Liver (tissue), 9 donors: ENCODE measurements around the gene FES. TPM values are rescaled to one million over a fixed set of nuclear protein-coding genes. Genes with fewer than 3 reads are reported as not detected.
A peak's percentile ranks its signal among the peaks of the same experiment; 100 is the strongest.

Experiments used
- DNase-seq: peaks from one replicate; pipeline ENCODE4 v3.0.0-alpha.2; 2017; ENCODE audit warnings: low spot score
- H3K27ac ChIP-seq, 2 donors: one replicate each; pipeline ENCODE4 v1.7.0; 2013; ENCODE audit warnings: inconsistent platforms in 2 of 2, low read length in 2 of 2, control low read depth in 1 of 2, low read depth in 1 of 2, mild to moderate bottlenecking in 1 of 2
- H3K27me3 ChIP-seq, 4 donors: one replicate each; pipeline versions ENCODE4 v1.6.1 to v1.7.0; 2013; ENCODE audit warnings: low read length in 3 of 4, inconsistent platforms in 1 of 4, mild to moderate bottlenecking in 1 of 4, moderate library complexity in 1 of 4; ENCODE audit not compliant: control insufficient read depth in 4 of 4, insufficient read depth in 4 of 4
- H3K36me3 ChIP-seq, 4 donors: one replicate each; pipeline versions ENCODE4 v1.6.1 to v1.7.0; 2013; ENCODE audit warnings: low read length in 3 of 4, mild to moderate bottlenecking in 3 of 4, low read depth in 1 of 4, moderate library complexity in 1 of 4; ENCODE audit not compliant: control insufficient read depth in 4 of 4, insufficient read depth in 3 of 4
- H3K4me1 ChIP-seq, 4 donors: one replicate each; pipeline versions ENCODE4 v1.6.1 to v1.7.0; 2013; ENCODE audit warnings: low read length in 3 of 4, mild to moderate bottlenecking in 3 of 4, moderate library complexity in 1 of 4; ENCODE audit not compliant: control insufficient read depth in 4 of 4, insufficient read depth in 4 of 4
- H3K4me3 ChIP-seq, 3 donors: one replicate each; pipeline versions ENCODE4 v1.6.1 to v1.7.0; 2013; ENCODE audit warnings: low read length in 3 of 3, control low read depth in 1 of 3, low read depth in 1 of 3, mild to moderate bottlenecking in 1 of 3
- H3K9ac ChIP-seq, 2 donors: one replicate each; pipeline ENCODE4 v1.7.0; 2013; ENCODE audit warnings: low read length in 2 of 2, mild to moderate bottlenecking in 2 of 2, moderate library complexity in 2 of 2, control low read depth in 1 of 2, low read depth in 1 of 2
- H3K9me3 ChIP-seq, 4 donors: one replicate each; pipeline versions ENCODE4 v1.6.1 to v1.7.0; 2013; ENCODE audit warnings: low read length in 3 of 4; ENCODE audit not compliant: control insufficient read depth in 4 of 4
- ATF3 ChIP-seq: IDR thresholded peaks from 2 replicates; pipeline ENCODE4 v1.6.1; 2016; ENCODE audit warnings: antibody characterized with exemption
- CTCF ChIP-seq: fragments of 150-350 bp; IDR thresholded peaks from 2 replicates; pipeline ENCODE4 v1.5.1; 2017; ENCODE audit warnings: improper control_type of control experiment, low read depth, low read length; ENCODE audit not compliant: missing input control
- EGR1 ChIP-seq, 2 donors: IDR thresholded peaks; 2 replicates each; pipeline ENCODE4 v1.6.1; 2016 to 2018; ENCODE audit warnings: antibody characterized with exemption in 2 of 2, low read depth in 2 of 2
- FOXA1 ChIP-seq: IDR thresholded peaks from 2 replicates; pipeline ENCODE4 v1.6.1; 2016; ENCODE audit warnings: antibody characterized with exemption
- FOXA2 ChIP-seq: IDR thresholded peaks from 2 replicates; pipeline ENCODE4 v1.6.1; 2016; ENCODE audit warnings: antibody characterized with exemption
- GABPA ChIP-seq, 2 donors: IDR thresholded peaks in 1 of 2; conservative IDR thresholded peaks in 1 of 2; 2 replicates each; pipeline ENCODE4 v1.6.1; 2016; ENCODE audit warnings: antibody characterized with exemption in 2 of 2, mild to moderate bottlenecking in 1 of 2, moderate library complexity in 1 of 2
- HNF4A ChIP-seq, 2 donors: conservative IDR thresholded peaks; 2 replicates each; pipeline ENCODE4 v1.6.1; 2016; ENCODE audit warnings: antibody characterized with exemption in 2 of 2, mild to moderate bottlenecking in 2 of 2
- HNF4G ChIP-seq: IDR thresholded peaks from 2 replicates; pipeline ENCODE4 v1.6.1; 2016; ENCODE audit warnings: antibody characterized with exemption
- JUND ChIP-seq, 2 donors: IDR thresholded peaks; 2 replicates each; pipeline ENCODE4 v1.6.1; 2016; ENCODE audit warnings: antibody characterized with exemption in 2 of 2
- MAX ChIP-seq: IDR thresholded peaks from 2 replicates; pipeline ENCODE4 v1.6.1; 2016; ENCODE audit warnings: antibody characterized with exemption
- NR2F2 ChIP-seq: IDR thresholded peaks from 2 replicates; pipeline ENCODE4 v1.6.1; 2016; ENCODE audit warnings: antibody characterized with exemption
- RAD21 ChIP-seq, 2 donors: IDR thresholded peaks; 2 replicates each; pipeline ENCODE4 v1.6.1; 2016; ENCODE audit warnings: antibody characterized with exemption in 2 of 2, mild to moderate bottlenecking in 2 of 2
- REST ChIP-seq: IDR thresholded peaks from 2 replicates; pipeline ENCODE4 v1.6.1; 2016; ENCODE audit warnings: antibody characterized with exemption, mild to moderate bottlenecking
- RXRA ChIP-seq, 2 donors: IDR thresholded peaks; 2 replicates each; pipeline ENCODE4 v1.6.1; 2017 to 2018; ENCODE audit warnings: antibody characterized with exemption in 2 of 2, mild to moderate bottlenecking in 1 of 2
- TAF1 ChIP-seq: conservative IDR thresholded peaks from 2 replicates; pipeline ENCODE4 v1.6.1; 2016; ENCODE audit warnings: antibody characterized with exemption, mild to moderate bottlenecking
- YY1 ChIP-seq: IDR thresholded peaks from 2 replicates; pipeline ENCODE4 v1.6.1; 2016; ENCODE audit warnings: antibody characterized with exemption, mild to moderate bottlenecking
- ZBTB33 ChIP-seq: IDR thresholded peaks from 2 replicates; pipeline ENCODE4 v1.6.1; 2016; ENCODE audit warnings: antibody characterized with exemption
- WGBS: extraction: QIAGEN DNeasy Blood & Tissue Kit; methylation state at CpG from one replicate; pipeline ENCODE4 v1.1.7; 2013; 5-methylcytosine and 5-hydroxymethylcytosine counted together
- polyA plus RNA-seq, 2 donors: library from polyadenylated mRNA; stranded (reverse) in 1 of 2; unstranded in 1 of 2; fragments of 200-250 nt in 1 of 2; fragments of >200 nt in 1 of 2; fragmentation: Nextera tagmentation in 1 of 2; extraction: Ambion mirVana in 1 of 2; gene quantifications; one replicate each; pipeline versions ENCODE4 v1.2.1 to v1.2.3, GENCODE V29; 2013 to 2015
- total RNA-seq, 2 donors: library from RNA; depleted of rRNA; stranded (reverse); fragments of >200 nt; gene quantifications; one replicate each; pipeline ENCODE4 v1.2.3, GENCODE V29; 2014
- donor health status: healthy.
- donor health status: healthy.
- donor health status: healthy.
- donor health status: healthy.
- donor health status: healthy.

The FES gene
- total and polyA plus RNA-seq, 4 donors: 12.1 to 43.1 (median 28.8) TPM

GRCh38 chr15:90913398-90913944 is 29.2 kb downstream of the FES start:
- no peak overlapping the region for H3K9ac ChIP-seq
- no peak overlapping the region for H3K4me3 ChIP-seq
- no peaks in the 10 kb centered on the region for H3K9me3 ChIP-seq
- H3K4me1 ChIP-seq: no peaks in the 10 kb centered on the region
- no peaks in the 10 kb centered on the region for H3K27me3 ChIP-seq
- WGBS: 95% methylated on average over 12 of the region's 12 CpGs
- H3K36me3 ChIP-seq: peaks cover 39 to 90% (median 65%) of the 10 kb centered on the region in 4 donors
- TF ChIP-seq EGR1 (IDR thresholded peaks at IDR 0.05; ENCODE audit: low read depth in 2 of 2) (no peak), FOXA2 (no peak), YY1 (no peak), RXRA (IDR thresholded peaks at IDR 0.05) (no peak), GABPA (IDR thresholded peaks at IDR 0.05 in 1 of 2, conservative IDR thresholded peaks at IDR 0.05 in 1 of 2) (no peak), ZBTB33 (no peak), HNF4G (no peak), ATF3 (no peak), CTCF (no peak), NR2F2 (no peak)
- no peak overlapping the region for H3K27ac ChIP-seq
- no peak for DNase-seq

GRCh38 chr15:90914305-90915080 is 30.2 kb downstream of the FES start:
- Histone ChIP-seq H3K4me3 (no peak overlapping the region), H3K4me1 (no peaks in the 10 kb centered on the region)
- 93% methylated on average over 22 of the region's 22 CpGs for WGBS

More at GRCh38 chr15:90914305-90915080, 30.2 kb downstream of the FES start:
- H3K27ac ChIP-seq: peak overlapping the region in 1 of 2 donors; percentile 32
- H3K27me3 ChIP-seq: no peaks in the 10 kb centered on the region
- H3K9me3 ChIP-seq: no peaks in the 10 kb centered on the region
- no peak for DNase-seq
- H3K36me3 ChIP-seq: peaks cover 32 to 93% (median 70%) of the 10 kb centered on the region in 4 donors
- no peak overlapping the region for H3K9ac ChIP-seq
- no peak for TF ChIP-seq ZBTB33
- no peak for TF ChIP-seq YY1
- TF ChIP-seq RXRA (IDR thresholded peaks at IDR 0.05): no peak
- TF ChIP-seq TAF1: no peak
- TF ChIP-seq EGR1 (IDR thresholded peaks at IDR 0.05; ENCODE audit: low read depth in 2 of 2): no peak
- TF ChIP-seq HNF4A (conservative IDR thresholded peaks at IDR 0.05): no peak
- no peak for TF ChIP-seq RAD21 (IDR thresholded peaks at IDR 0.05)
- no peak for TF ChIP-seq HNF4G
- TF ChIP-seq FOXA1: no peak
- TF ChIP-seq JUND (IDR thresholded peaks at IDR 0.05): no peak
- TF ChIP-seq MAX: no peak
- no peak for TF ChIP-seq REST
- no peak for TF ChIP-seq CTCF
